Transverse colon (tissue), 4 donors: ENCODE measurements around the gene FOXK2.

Experiments
- EP300 ChIP-seq: sonication (generic); formaldehyde crosslinking; IDR thresholded peaks from one replicate; pipeline ENCODE4 v1.6.1; 2017; ENCODE audit warnings: antibody characterized with exemption, low read depth
- POLR2A ChIP-seq: fragments of 450-650 bp; IDR thresholded peaks from one replicate; pipeline ENCODE4 v1.6.1; 2016; ENCODE audit warnings: antibody characterized with exemption, mild to moderate bottlenecking, moderate library complexity
- POLR2AphosphoS5 ChIP-seq, 3 donors: sonication (generic); formaldehyde crosslinking; IDR thresholded peaks; one replicate each; pipeline ENCODE4 v1.6.1; 2016; ENCODE audit warnings: antibody characterized with exemption in 3 of 3
- TF ChIP-seq, protein P1 (sequence below), 5 experiments: fragments of 200-600 bp in 3 of 5; fragments of 450-650 bp in 2 of 5; sonication (generic) in 3 of 5; IDR thresholded peaks; 1 replicate in 2 of 5; 2 replicates in 3 of 5; pipeline ENCODE4 v1.5.1; 2016 to 2017; ENCODE audit warnings: antibody characterized with exemption in 5 of 5, inconsistent platforms in 3 of 5, mild to moderate bottlenecking in 2 of 5, moderate library complexity in 1 of 5

GRCh38 chr17:82495844-82496528 lies 23.5 kb upstream of the FOXK2 start:
- TF ChIP-seq, protein P1, sequence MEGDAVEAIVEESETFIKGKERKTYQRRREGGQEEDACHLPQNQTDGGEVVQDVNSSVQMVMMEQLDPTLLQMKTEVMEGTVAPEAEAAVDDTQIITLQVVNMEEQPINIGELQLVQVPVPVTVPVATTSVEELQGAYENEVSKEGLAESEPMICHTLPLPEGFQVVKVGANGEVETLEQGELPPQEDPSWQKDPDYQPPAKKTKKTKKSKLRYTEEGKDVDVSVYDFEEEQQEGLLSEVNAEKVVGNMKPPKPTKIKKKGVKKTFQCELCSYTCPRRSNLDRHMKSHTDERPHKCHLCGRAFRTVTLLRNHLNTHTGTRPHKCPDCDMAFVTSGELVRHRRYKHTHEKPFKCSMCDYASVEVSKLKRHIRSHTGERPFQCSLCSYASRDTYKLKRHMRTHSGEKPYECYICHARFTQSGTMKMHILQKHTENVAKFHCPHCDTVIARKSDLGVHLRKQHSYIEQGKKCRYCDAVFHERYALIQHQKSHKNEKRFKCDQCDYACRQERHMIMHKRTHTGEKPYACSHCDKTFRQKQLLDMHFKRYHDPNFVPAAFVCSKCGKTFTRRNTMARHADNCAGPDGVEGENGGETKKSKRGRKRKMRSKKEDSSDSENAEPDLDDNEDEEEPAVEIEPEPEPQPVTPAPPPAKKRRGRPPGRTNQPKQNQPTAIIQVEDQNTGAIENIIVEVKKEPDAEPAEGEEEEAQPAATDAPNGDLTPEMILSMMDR (IDR thresholded peaks at IDR 0.05), result no peak
- TF ChIP-seq POLR2AphosphoS5 (IDR thresholded peaks at IDR 0.05) (no peak), EP300 (no peak), POLR2A (no peak)
